Naive thymus-derived CD8-positive, alpha-beta T cell (primary cell): ENCODE measurements around the gene ATXN7L1. TPM values are rescaled to one million over a fixed set of nuclear protein-coding genes. Genes with fewer than 3 reads are reported as not detected.

ENCODE experiments used
- ATAC-seq, 2 donors: fragments of 150-1000 bp; cut with Tn5 transposase in 1 of 2; sonication (Bioruptor Pico), chemical (Tn5 transposase) in 1 of 2; 1 replicate in 1 of 2; 2 replicates in 1 of 2; pipeline ENCODE4 v1.10.0; 2021; ENCODE audit warnings: mild to moderate bottlenecking in 2 of 2, moderate library complexity in 2 of 2
- POLR2A ChIA-PET: fragments of 350-600 bp; sonication (Branson Sonifier 250); formaldehyde crosslinking; loops from one replicate; lab custom pipeline; 2021; ENCODE audit warnings: antibody characterized with exemption; lab: Charles Lee
- DNase-seq, 10 donors: peaks; one replicate each; pipeline versions ENCODE4 v3.0.0 to v3.0.0-alpha.2; 2020 to 2022
- H3K27ac Mint-ChIP-seq, 10 donors: one replicate each; pipeline ENCODE4 v1.8.0; 2020 to 2022; ENCODE audit warnings: mild to moderate bottlenecking in 10 of 10, mixed read lengths in 10 of 10, moderate library complexity in 4 of 10, inconsistent platforms in 1 of 10
- H3K27me3 Mint-ChIP-seq, 5 donors: one replicate each; pipeline ENCODE4 v1.8.0; 2021 to 2022; ENCODE audit warnings: mixed read lengths in 5 of 5
- H3K36me3 Mint-ChIP-seq, 3 donors: one replicate each; pipeline ENCODE4 v1.8.0; 2020 to 2022; ENCODE audit warnings: mixed read lengths in 3 of 3, mild to moderate bottlenecking in 2 of 3, inconsistent platforms in 1 of 3
- H3K4me1 Mint-ChIP-seq, 4 donors: one replicate each; pipeline ENCODE4 v1.8.0; 2021 to 2022; ENCODE audit warnings: mixed read lengths in 4 of 4
- H3K4me3 Mint-ChIP-seq, 10 donors: one replicate each; pipeline ENCODE4 v1.8.0; 2020 to 2022; ENCODE audit warnings: mild to moderate bottlenecking in 10 of 10, mixed read lengths in 10 of 10, moderate library complexity in 6 of 10, inconsistent platforms in 1 of 10
- H3K9me3 Mint-ChIP-seq, 9 donors: one replicate each; pipeline ENCODE4 v1.8.0; 2020 to 2022; ENCODE audit warnings: mixed read lengths in 9 of 9, mild to moderate bottlenecking in 3 of 9, inconsistent platforms in 1 of 9, moderate library complexity in 1 of 9
- polyA plus RNA-seq, 3 donors: library from polyadenylated mRNA; unstranded; fragments of 300-500 nt; fragmentation: Illumina TruSeq; gene quantifications; one replicate each; pipeline ENCODE4 v1.2.3, GENCODE V29; 2021
- total RNA-seq, 8 experiments: library from RNA in 2 of 8; stranded (reverse) in 2 of 8; gene quantifications; one replicate each; pipeline ENCODE4 v1.2.3 and lab custom pipeline; 2021 to 2026

ATXN7L1 gene
- total and polyA plus RNA-seq, 5 experiments from 2014 or later = 6.7 to 35.1 (median 12.7) TPM

DNA sequence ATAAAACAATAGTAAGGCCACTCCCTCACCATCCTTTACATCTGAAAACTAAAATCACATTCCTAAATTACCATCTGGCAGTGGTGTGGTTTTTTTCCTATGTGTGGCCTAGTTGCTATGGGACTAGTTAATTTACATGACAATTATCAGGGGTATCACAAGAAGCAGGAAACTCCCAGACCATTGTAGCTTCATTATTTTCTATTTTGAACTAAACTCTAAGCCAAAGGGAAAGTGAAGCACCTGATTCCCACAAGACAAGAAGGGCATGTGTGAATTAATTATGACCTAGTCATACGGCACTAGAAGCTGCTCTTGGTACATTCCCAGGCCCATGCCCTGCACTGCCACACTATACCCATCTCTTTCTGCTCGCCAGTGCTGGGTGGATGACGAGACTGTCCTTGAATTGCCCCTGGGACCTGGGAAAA lies 103.4 kb downstream of the ATXN7L1 start:
- no peak for ATAC-seq
- peaks cover 0 to 6% (median 2%) of the 10 kb centered on the region in 4 donors for H3K4me1 Mint-ChIP-seq
- no peak for DNase-seq
- no peak overlapping the region for H3K4me3 Mint-ChIP-seq
- H3K9me3 Mint-ChIP-seq = peaks cover 0 to 2% (median 0%) of the 10 kb centered on the region in 9 donors
- H3K36me3 Mint-ChIP-seq = peaks cover 3 to 5% (median 4%) of the 10 kb centered on the region in 3 donors
- no peaks in the 10 kb centered on the region for H3K27me3 Mint-ChIP-seq
- H3K27ac Mint-ChIP-seq = peak overlapping the region in 1 of 10 donors; percentile 30
- POLR2A ChIA-PET = no interaction called here

DNA sequence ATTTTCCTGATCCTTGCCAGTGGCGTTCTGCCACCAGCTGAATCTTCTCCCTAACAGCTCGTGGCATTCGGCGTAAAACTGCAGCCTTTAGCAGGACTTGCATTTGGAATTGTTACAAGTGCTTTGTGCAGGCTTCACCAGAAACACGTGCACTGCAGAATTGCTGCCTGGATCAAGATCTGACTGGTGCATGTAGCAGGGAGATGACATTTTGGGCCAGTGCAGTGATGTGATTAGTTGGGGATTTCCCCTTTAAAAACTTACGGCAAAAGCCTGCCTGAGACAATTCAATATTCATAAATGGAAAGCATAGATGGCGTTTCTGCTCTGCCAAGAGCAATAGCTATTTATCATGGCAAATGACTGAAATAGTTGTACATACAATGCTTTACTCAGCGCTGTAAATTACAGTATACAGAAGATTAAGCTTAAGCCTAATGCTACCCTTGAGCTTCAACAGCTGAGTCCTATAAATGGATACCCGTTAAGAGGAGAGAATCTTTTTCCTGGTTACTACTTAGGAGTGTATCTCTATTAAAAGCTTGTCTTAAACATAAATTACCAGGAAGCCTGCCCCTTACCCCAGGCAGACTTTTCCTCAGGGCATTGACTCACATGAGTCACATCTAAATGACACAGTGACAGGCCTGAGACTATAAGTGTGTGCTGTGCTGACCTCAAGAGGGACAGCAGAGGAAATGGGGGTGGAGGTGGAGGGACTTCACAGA lies 106.3 kb downstream of the ATXN7L1 start:
- ATAC-seq (no peak), DNase-seq (no peak)
- no peak overlapping the region for H3K27ac Mint-ChIP-seq
- H3K9me3 Mint-ChIP-seq = peaks cover 0 to 2% (median 0%) of the 10 kb centered on the region in 9 donors
- POLR2A ChIA-PET = interaction anchor here (0.6 to 0.9 kb wide), 2 partner anchors 103 to 105 kb away, joined by 3 to 5 read pairs; no protein-coding TSS in a partner anchor
- no peak overlapping the region for H3K4me3 Mint-ChIP-seq
- peaks cover 0 to 11% (median under 1%) of the 10 kb centered on the region in 4 donors for H3K4me1 Mint-ChIP-seq
- H3K36me3 Mint-ChIP-seq = peaks cover 0 to 6% (median 4%) of the 10 kb centered on the region in 3 donors
- H3K27me3 Mint-ChIP-seq = no peaks in the 10 kb centered on the region

DNA sequence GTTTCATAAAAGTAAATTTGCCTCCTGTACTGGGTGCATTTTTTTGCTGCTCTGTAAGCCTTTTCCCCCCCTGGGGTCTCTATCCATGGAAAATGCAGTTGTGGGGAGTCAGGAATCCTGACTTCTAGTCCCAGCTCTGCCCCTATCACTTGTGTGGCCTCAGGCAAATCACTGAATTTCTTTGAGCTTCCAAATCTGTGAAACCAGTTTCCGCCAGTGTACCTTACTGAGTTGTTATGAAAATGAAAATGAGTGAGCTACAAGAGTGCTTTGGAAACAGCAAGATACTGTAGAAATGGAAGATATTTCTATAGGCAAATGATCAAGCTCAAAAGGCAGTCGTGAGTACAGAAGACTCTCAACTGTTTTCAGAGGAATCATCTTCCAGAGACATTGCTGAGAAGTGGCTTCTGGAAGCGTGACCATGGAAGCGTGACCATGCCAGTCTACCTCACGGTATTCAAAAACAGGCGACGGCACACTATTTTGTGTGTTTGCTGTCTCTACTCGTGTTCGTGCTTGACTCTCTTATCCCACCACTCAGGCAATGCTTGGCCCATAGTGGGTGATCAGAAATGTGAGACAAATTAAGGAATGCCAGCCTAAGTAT lies 107.4 kb downstream of the ATXN7L1 start:
- Mint-ChIP-seq H3K9me3 (peaks cover 0 to 2% (median 0%) of the 10 kb centered on the region in 9 donors), H3K4me3 (no peak overlapping the region), H3K4me1 (peaks cover 0 to 11% (median under 1%) of the 10 kb centered on the region in 4 donors), H3K27ac (no peak overlapping the region), H3K36me3 (peaks cover 0 to 6% (median 4%) of the 10 kb centered on the region in 3 donors), H3K27me3 (no peaks in the 10 kb centered on the region)
- ATAC-seq = no peak
- POLR2A ChIA-PET = no interaction called here
- no peak for DNase-seq

DNA sequence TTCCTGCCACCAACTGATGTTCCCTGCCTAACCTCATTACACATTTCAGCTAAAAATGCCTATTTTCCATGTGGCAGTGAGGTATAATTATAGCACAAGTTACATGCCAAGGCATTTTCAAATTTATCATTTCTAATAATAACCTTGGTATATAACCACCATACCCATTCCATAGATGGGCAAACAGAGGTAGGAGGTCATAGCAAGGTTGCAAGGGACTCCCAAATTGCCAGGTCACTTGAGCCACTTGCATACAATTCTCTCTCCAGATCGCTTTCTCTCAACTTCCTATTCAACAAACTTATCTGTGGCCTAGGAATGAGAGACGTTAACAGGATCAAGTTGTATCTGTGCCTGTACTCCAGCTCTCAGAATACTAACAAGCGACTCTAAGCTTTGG lies 108.3 kb downstream of the ATXN7L1 start:
- H3K36me3 Mint-ChIP-seq = peaks cover 0 to 6% (median 4%) of the 10 kb centered on the region in 3 donors

DNA sequence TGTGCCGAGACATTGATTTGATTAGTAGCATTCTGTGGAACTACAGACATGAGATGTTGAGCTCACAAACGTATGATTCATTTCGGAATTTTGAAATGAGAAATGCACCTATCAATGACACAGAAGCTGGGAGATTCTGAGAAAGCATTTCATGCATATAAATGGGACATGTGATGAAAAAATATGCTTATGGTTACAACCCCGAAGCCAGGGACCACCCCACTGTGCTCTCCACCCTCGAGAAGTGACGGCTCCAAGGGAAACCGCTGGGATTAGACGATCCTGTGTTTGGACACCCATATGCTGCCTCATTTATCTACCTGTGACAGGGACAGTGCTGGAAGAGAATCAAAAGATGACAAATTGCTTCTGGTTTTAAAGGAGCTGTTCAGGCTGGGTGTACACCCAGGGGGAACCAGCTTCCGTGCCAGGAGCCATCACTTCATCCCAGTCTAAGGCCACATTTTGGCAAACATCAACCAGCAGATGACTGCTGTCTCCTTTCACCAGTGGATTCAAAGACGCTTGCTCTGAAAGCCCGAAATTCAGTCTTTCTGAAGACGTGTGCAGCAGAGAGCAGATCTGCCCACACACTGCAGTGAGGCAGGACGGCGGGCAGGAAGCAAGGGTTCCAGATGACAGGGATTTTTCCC lies 109.9 kb downstream of the ATXN7L1 start:
- H3K27me3 Mint-ChIP-seq = no peaks in the 10 kb centered on the region
- DNase-seq = no peak
- no peak overlapping the region for H3K27ac Mint-ChIP-seq
- H3K4me3 Mint-ChIP-seq = no peak overlapping the region
- H3K4me1 Mint-ChIP-seq = peaks cover 7 to 18% (median 12%) of the 10 kb centered on the region in 4 donors
- H3K36me3 Mint-ChIP-seq = peaks cover 0 to 4% (median 2%) of the 10 kb centered on the region in 3 donors
- no peak for ATAC-seq
- no peaks in the 10 kb centered on the region for H3K9me3 Mint-ChIP-seq
- POLR2A ChIA-PET = no interaction called here

More for the DNA sequence above, 108.3 kb downstream of the ATXN7L1 start:
- Mint-ChIP-seq H3K9me3 (peaks cover 0 to 2% (median 0%) of the 10 kb centered on the region in 9 donors), H3K4me1 (peaks cover 0 to 6% (median 1%) of the 10 kb centered on the region in 4 donors), H3K27ac (peak overlapping the region in 1 of 10 donors; percentile 19), H3K4me3 (no peak overlapping the region), H3K27me3 (no peaks in the 10 kb centered on the region)
- POLR2A ChIA-PET = interaction anchor here (0.6 kb wide), 1 partner anchor 98 kb away, joined by 3 read pairs; no protein-coding TSS in a partner anchor
- DNase-seq (no peak), ATAC-seq (no peak)

DNA sequence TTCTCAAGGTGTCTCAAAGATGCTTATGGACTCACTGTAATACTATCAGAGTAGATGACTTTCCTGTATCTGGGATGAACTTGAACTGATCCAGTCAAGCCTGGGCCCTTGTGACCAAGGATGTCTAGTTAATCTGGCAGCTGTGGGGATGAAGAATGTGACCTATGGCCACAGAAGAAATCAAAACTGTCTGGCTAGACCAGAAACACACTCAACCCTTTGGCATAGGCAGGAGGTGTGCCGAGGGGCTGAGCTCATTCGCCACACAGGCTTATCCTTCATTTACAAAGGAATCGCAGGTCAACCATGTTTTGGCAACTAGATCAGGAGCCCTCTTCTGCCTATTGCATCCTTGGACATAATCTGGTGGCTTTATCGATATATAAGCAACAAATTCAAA lies 110.6 kb downstream of the ATXN7L1 start:
- no peak for ATAC-seq
- Mint-ChIP-seq H3K36me3 (peaks cover 0 to 3% (median 0%) of the 10 kb centered on the region in 3 donors), H3K27ac (no peak overlapping the region), H3K27me3 (no peaks in the 10 kb centered on the region), H3K4me1 (peaks cover 14 to 25% (median 17%) of the 10 kb centered on the region in 4 donors), H3K4me3 (no peak overlapping the region), H3K9me3 (no peaks in the 10 kb centered on the region)
- POLR2A ChIA-PET = no interaction called here
- DNase-seq = no peak

DNA sequence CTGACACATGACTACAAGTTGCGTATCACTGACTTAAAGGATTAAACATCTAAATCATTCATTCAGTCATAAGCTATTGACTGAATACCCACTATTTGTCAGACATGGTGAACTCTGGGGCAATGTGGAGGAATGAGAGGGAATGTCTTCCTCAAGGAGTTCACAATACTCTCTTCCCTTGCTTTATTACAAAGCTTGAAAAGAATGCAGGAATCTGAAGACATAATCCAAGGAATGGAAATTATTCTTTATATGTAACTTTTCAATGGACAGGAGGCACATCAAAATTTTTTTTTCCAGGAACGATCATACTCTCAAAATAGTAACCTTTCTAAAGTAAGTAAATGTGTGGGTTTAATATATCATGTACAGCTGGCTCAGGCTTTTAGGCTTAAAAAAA lies 111.9 kb downstream of the ATXN7L1 start:
- H3K27ac Mint-ChIP-seq = peak overlapping the region in 2 of 10 donors; percentile 22 to 25
- POLR2A ChIA-PET = interaction anchor here (0.7 kb wide), 1 partner anchor 129 kb away, joined by 3 read pairs; no protein-coding TSS in a partner anchor
- H3K36me3 Mint-ChIP-seq = peaks cover 0 to 3% (median 0%) of the 10 kb centered on the region in 3 donors
- DNase-seq (no peak), ATAC-seq (no peak)
- H3K4me1 Mint-ChIP-seq = peaks cover 24 to 39% (median 30%) of the 10 kb centered on the region in 4 donors
- H3K9me3 Mint-ChIP-seq = no peaks in the 10 kb centered on the region
- no peaks in the 10 kb centered on the region for H3K27me3 Mint-ChIP-seq
- no peak overlapping the region for H3K4me3 Mint-ChIP-seq

DNA sequence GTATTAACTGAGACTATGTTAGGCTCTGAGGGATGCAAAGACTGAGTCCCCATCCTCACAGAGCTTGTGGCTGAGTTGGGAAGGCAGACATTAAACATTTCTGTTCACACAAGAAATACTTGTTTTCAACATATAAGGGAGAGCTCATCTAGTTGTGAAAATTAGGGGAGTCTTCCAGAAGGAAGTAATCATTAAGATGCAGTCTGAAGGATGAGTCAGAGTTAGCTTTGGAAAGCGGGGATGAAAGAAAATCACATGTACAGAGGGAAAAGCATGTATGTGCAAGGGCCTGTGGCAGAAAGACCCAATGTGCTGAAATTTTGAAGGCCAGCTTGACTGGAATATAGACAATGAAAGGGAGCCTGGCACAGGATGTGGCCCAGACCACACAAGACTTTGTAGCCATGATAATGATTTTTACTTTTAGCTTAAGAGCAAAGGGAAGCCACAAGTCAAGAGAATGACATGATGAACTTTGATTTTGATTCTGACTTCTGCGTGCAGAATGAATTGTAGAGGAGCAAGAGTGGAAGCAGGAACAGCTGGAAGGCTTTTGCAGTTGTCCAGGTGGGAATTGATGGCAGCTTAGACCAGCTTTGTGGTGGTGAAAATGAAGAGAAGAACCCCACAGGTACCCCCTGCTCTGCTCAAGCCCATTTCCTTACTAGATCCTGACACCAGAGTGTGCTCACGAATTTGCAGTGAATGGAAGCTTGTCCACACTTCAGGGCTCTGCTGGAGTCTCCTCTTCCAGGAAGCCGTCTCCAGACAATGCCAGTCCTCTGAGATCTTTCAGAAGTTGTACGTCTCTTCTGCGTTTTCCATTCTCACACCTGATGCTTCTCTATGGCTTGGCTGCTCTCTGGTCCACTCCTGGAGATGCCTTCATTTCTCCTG lies 115.6 kb downstream of the ATXN7L1 start:
- POLR2A ChIA-PET = interaction anchor here (0.8 to 1.6 kb wide), 8 partner anchors 48 to 283 kb away, joined by 3 to 4 read pairs (median 3); no protein-coding TSS in a partner anchor
- peak overlapping the region in 9 of 10 donors; percentile 8 to 79 (median 46) for H3K4me3 Mint-ChIP-seq
- ATAC-seq (peak; percentile 92 to 98), DNase-seq (peak in 7 of 10 donors; percentile 7 to 72 (median 48))
- peaks cover 0 to 4% (median 0%) of the 10 kb centered on the region in 5 donors for H3K27me3 Mint-ChIP-seq
- H3K27ac Mint-ChIP-seq = peak overlapping the region; percentile 5 to 77 (median 36)
- H3K9me3 Mint-ChIP-seq = no peaks in the 10 kb centered on the region
- peaks cover 28 to 45% (median 35%) of the 10 kb centered on the region in 4 donors for H3K4me1 Mint-ChIP-seq
- peaks cover 0 to 6% (median 3%) of the 10 kb centered on the region in 3 donors for H3K36me3 Mint-ChIP-seq

DNA sequence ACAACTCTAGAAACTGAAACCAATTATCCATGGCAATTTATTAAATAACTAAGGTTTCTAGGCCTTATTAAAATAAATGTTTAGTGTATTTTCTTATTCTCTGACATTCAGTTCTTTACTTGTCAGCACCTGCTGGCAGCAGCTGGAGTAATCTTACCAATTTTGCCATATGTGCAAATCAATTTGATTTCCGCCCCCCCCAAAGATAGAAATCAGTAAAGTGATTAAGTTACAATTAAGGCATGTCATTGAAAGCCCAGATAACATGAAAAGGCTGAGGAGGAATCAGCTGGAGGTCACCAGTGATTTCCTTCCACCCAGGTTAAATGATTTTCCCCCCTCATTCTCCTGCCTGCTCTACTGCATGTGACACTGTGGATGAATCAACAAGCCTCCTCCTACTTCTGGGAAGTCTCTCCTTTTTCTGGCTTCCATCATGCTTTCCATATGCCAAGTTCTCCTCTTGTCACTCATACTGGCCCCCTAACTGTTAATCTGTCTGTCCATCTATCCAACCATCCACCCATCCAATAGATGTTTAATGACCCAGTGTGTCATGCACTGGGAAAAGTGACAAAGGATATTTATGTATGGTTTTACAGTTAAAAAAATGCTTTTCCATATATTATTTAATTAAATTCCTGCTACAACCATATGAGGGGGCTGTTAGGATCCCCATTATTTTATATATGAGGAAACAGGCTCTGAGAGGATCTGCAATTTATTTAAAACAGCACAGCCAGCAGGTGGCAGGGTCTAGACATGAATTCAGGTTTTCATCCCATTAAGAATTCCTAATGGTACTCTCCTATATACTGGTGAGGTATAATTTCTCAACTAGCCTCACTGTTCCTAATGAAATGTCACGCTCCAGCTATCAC lies 116.5 kb downstream of the ATXN7L1 start:
- ATAC-seq = peak; percentile 9 to 37

DNA sequence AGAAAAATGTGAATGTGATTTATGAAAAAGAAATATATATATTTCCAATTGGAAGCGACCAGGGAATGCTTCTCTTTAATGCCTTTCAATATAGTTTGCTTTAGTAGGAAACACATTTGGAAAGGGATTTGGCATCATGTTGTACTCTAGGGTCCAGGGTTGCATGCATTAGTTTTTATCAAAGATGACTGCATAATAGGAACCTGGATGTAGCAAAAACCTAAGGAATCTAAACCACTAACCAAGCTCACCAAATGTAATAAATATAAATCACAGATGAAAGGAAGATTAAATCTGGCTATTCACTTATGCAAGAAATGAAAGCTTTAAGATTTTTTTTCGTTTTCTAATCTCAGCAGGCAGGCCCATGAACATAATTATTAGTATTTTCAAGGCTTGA lies 120.0 kb downstream of the ATXN7L1 start:
- H3K4me1 Mint-ChIP-seq = peaks cover 22 to 25% (median 23%) of the 10 kb centered on the region in 4 donors
- H3K27me3 Mint-ChIP-seq = peaks cover 0 to 4% (median 0%) of the 10 kb centered on the region in 5 donors
- H3K9me3 Mint-ChIP-seq = no peaks in the 10 kb centered on the region
- DNase-seq (no peak), ATAC-seq (no peak)
- peaks cover 0 to 9% (median 7%) of the 10 kb centered on the region in 3 donors for H3K36me3 Mint-ChIP-seq
- POLR2A ChIA-PET = no interaction called here
- no peak overlapping the region for H3K27ac Mint-ChIP-seq
- no peak overlapping the region for H3K4me3 Mint-ChIP-seq

More for the DNA sequence above, 116.5 kb downstream of the ATXN7L1 start:
- no peaks in the 10 kb centered on the region for H3K9me3 Mint-ChIP-seq
- peak overlapping the region in 8 of 10 donors; percentile 11 to 77 (median 36) for H3K27ac Mint-ChIP-seq
- peaks cover 0 to 3% (median 3%) of the 10 kb centered on the region in 3 donors for H3K36me3 Mint-ChIP-seq
- POLR2A ChIA-PET = interaction anchor here (0.9 to 1.6 kb wide), 5 partner anchors 70 to 284 kb away, joined by 3 to 4 read pairs (median 4); no protein-coding TSS in a partner anchor
- H3K27me3 Mint-ChIP-seq = peaks cover 0 to 4% (median 0%) of the 10 kb centered on the region in 5 donors
- DNase-seq = peak in 1 of 10 donors; percentile 21
- H3K4me3 Mint-ChIP-seq = peak overlapping the region in 7 of 10 donors; percentile 3 to 79 (median 38)
- H3K4me1 Mint-ChIP-seq = peaks cover 28 to 40% (median 35%) of the 10 kb centered on the region in 4 donors
